Endothelial cell (in vitro differentiated cells): Measurements from ENCODE around the gene ZNF543. TPM values are rescaled to one million over a fixed set of nuclear protein-coding genes. Genes with fewer than 3 reads are reported as not detected.

Source experiments
- DNase-seq: peaks from one replicate; pipeline ENCODE4 v3.0.0; 2021; ENCODE audit warnings: low spot score
- H3K27ac Mint-ChIP-seq: one replicate; pipeline ENCODE4 v1.8.0; 2021; ENCODE audit warnings: mixed read lengths, inconsistent platforms; ENCODE audit not compliant: unreplicated experiment
- H3K27me3 Mint-ChIP-seq: one replicate; pipeline ENCODE4 v1.8.0; 2021; ENCODE audit warnings: mild to moderate bottlenecking, moderate library complexity, mixed read lengths, inconsistent platforms; ENCODE audit not compliant: unreplicated experiment
- H3K36me3 Mint-ChIP-seq: one replicate; pipeline ENCODE4 v1.8.0; 2021; ENCODE audit warnings: mild to moderate bottlenecking, low read depth, mixed read lengths, inconsistent platforms; ENCODE audit not compliant: unreplicated experiment
- H3K4me1 Mint-ChIP-seq: one replicate; pipeline ENCODE4 v1.8.0; 2021; ENCODE audit warnings: mild to moderate bottlenecking, mixed read lengths, inconsistent platforms; ENCODE audit not compliant: unreplicated experiment
- H3K4me3 Mint-ChIP-seq: one replicate; pipeline ENCODE4 v1.8.0; 2021; ENCODE audit warnings: mild to moderate bottlenecking, mixed read lengths, inconsistent platforms; ENCODE audit not compliant: unreplicated experiment
- H3K9me3 Mint-ChIP-seq: one replicate; pipeline ENCODE4 v1.8.0; 2021; ENCODE audit warnings: mixed read lengths, inconsistent platforms; ENCODE audit not compliant: unreplicated experiment
- CTCF ChIP-seq: fragments of 200-600 bp; sonication (generic); IDR thresholded peaks from one replicate; pipeline ENCODE4 v1.5.0; 2021; ENCODE audit warnings: antibody characterized with exemption; ENCODE audit not compliant: unreplicated experiment
- total RNA-seq: library from RNA; stranded (reverse); fragmentation: NEBNext Ultra II Directional; extraction: Animal tissue kit (Norgen Biotek cat#: 25700); gene quantifications from one replicate; pipeline ENCODE4 v1.2.1, GENCODE V29; 2021; ENCODE audit not compliant: unreplicated experiment

The ZNF543 gene
- total RNA-seq, 1 donor from 2014 or later, result 13.7 TPM

DNA sequence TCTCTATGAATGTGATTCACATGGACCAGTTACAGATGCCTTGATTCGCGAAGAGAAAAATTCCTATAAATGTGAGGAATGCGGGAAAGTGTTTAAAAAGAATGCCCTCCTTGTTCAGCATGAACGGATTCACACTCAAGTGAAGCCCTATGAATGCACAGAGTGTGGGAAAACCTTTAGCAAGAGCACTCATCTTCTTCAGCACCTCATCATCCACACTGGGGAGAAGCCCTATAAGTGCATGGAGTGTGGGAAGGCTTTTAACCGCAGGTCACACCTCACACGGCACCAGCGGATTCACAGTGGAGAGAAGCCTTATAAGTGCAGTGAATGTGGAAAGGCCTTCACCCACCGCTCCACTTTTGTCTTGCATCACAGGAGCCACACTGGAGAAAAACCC is 7.7 kb downstream of the ZNF543 start:
- Mint-ChIP-seq H3K4me3 (peak overlapping the region; percentile 34), H3K27me3 (no peaks in the 10 kb centered on the region), H3K27ac (no peak overlapping the region), H3K9me3 (no peaks in the 10 kb centered on the region), H3K4me1 (no peaks in the 10 kb centered on the region), H3K36me3 (peaks cover 48% of the 10 kb centered on the region)
- no peak for TF ChIP-seq CTCF
- DNase-seq, result no peak

DNA sequence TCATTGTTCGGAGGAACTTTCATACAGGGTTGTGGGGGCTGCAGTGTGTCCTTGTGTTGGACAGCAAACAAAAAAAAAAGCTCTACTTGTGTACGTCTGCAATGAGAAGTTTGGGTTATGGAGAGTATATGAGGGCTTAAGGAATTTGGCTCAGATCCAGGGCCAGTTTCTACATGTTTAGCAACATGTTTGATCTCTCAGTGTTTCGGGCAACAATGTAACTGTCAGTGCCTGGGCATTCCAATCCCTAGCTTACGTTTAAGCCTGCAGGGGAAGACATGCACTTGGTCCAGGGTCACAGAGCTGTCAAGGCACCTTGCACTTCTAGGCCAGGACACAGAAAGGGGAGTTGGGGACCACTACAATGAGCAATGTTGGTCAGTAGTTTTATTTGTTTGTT is 13.9 kb downstream of the ZNF543 start:
- peaks cover 9% of the 10 kb centered on the region for H3K36me3 Mint-ChIP-seq
- no peak overlapping the region for H3K27ac Mint-ChIP-seq
- H3K9me3 Mint-ChIP-seq, result no peaks in the 10 kb centered on the region
- no peak for DNase-seq
- no peaks in the 10 kb centered on the region for H3K4me1 Mint-ChIP-seq
- H3K27me3 Mint-ChIP-seq, result peaks cover 1% of the 10 kb centered on the region
- H3K4me3 Mint-ChIP-seq, result no peak overlapping the region
- TF ChIP-seq CTCF, result no peak

DNA sequence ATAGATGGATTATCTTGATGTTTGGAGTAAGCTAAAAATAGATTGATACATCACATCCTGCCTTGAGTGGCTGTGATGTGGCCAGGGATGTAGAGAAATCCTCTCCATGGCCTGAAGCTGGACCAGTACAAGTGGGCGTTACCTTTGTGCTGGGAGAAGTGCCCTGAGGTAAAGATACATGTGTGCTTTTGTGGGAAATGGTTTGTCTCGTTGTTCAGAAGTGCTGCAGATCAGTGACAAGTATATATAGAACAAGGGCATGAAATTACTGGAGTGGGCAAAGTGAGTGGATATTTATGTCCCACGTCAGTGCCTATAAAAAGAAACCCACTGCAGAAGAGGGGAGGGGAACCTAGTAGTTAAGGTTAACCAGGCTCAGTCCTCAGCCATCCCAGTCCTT is 18.6 kb downstream of the ZNF543 start:
- no peaks in the 10 kb centered on the region for H3K4me1 Mint-ChIP-seq

DNA sequence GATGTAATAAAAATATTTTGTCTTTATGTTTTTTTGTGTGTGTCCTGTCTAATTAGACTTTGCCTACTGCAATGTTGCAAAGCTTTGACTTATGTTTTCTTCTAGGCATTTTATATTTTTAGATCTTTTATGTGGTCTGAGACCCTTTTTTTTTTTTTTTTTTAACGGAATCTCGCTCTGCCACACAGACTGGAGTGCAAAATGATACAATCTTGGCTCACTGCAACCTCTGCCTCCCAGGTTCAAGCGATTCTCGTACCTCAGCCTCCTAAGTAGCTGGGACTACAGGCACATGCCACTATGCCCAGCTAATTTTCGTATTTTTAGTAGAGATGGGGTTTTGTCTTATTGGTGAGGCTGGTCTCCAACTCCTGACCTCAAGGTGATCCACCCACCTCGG is 22.3 kb downstream of the ZNF543 start:
- no peaks in the 10 kb centered on the region for H3K4me1 Mint-ChIP-seq
- no peak overlapping the region for H3K27ac Mint-ChIP-seq
- no peaks in the 10 kb centered on the region for H3K9me3 Mint-ChIP-seq
- H3K27me3 Mint-ChIP-seq, result peaks cover 7% of the 10 kb centered on the region
- H3K36me3 Mint-ChIP-seq, result no peaks in the 10 kb centered on the region
- TF ChIP-seq CTCF, result no peak
- DNase-seq, result no peak
- no peak overlapping the region for H3K4me3 Mint-ChIP-seq

More for the DNA sequence above, 18.6 kb downstream of the ZNF543 start:
- H3K9me3 Mint-ChIP-seq, result no peaks in the 10 kb centered on the region
- no peak overlapping the region for H3K4me3 Mint-ChIP-seq
- peaks cover 3% of the 10 kb centered on the region for H3K27me3 Mint-ChIP-seq
- TF ChIP-seq CTCF, result no peak
- no peaks in the 10 kb centered on the region for H3K36me3 Mint-ChIP-seq
- no peak overlapping the region for H3K27ac Mint-ChIP-seq
- no peak for DNase-seq

GRCh38 chr19:57348136-57348535 is 27.9 kb downstream of the ZNF543 start:
- no peak overlapping the region for H3K4me3 Mint-ChIP-seq
- H3K4me1 Mint-ChIP-seq, result peaks cover 24% of the 10 kb centered on the region
- DNase-seq, result no peak
- H3K9me3 Mint-ChIP-seq, result no peaks in the 10 kb centered on the region
- TF ChIP-seq CTCF, result no peak
- H3K27ac Mint-ChIP-seq, result no peak overlapping the region
- H3K27me3 Mint-ChIP-seq, result peaks cover 9% of the 10 kb centered on the region
- peaks cover 18% of the 10 kb centered on the region for H3K36me3 Mint-ChIP-seq
